WERI-Rb-1 (cell line): ENCODE results near the gene DOP1B.

Experiments
- DNase-seq: peaks from one replicate; pipeline ENCODE4 v3.0.0-alpha.2; 2020
- H3K27ac ChIP-seq: fragments of 250-450 bp; sonication (Bioruptor Pico); 2 replicates; pipeline ENCODE4 v1.5.1; 2020; ENCODE audit warnings: mild to moderate bottlenecking, moderate library complexity
- H3K27me3 ChIP-seq: fragments of 250-450 bp; sonication (Bioruptor Pico); 2 replicates; pipeline ENCODE4 v1.5.1; 2021; ENCODE audit warnings: mild to moderate bottlenecking, low read depth, moderate library complexity; ENCODE audit not compliant: insufficient read depth, severe bottlenecking
- H3K36me3 ChIP-seq: fragments of 250-450 bp; sonication (Bioruptor Pico); 2 replicates; pipeline ENCODE4 v1.5.1; 2020; ENCODE audit warnings: mild to moderate bottlenecking, moderate library complexity
- H3K4me3 ChIP-seq: 2 replicates; pipeline ENCODE4 v1.5.1; 2011; ENCODE audit warnings: low read depth, mild to moderate bottlenecking, control low read depth, low read length
- H3K9me3 ChIP-seq: fragments of 250-450 bp; sonication (Bioruptor Pico); 2 replicates; pipeline ENCODE4 v1.5.1; 2021; ENCODE audit warnings: mild to moderate bottlenecking, moderate library complexity; ENCODE audit not compliant: severe bottlenecking
- TF ChIP-seq, protein P1 (sequence below): IDR thresholded peaks from 2 replicates; pipeline ENCODE4 v1.5.1; 2011; ENCODE audit warnings: low read depth, mild to moderate bottlenecking, control low read depth, inconsistent platforms, low read length

Gene DOP1B

DNA sequence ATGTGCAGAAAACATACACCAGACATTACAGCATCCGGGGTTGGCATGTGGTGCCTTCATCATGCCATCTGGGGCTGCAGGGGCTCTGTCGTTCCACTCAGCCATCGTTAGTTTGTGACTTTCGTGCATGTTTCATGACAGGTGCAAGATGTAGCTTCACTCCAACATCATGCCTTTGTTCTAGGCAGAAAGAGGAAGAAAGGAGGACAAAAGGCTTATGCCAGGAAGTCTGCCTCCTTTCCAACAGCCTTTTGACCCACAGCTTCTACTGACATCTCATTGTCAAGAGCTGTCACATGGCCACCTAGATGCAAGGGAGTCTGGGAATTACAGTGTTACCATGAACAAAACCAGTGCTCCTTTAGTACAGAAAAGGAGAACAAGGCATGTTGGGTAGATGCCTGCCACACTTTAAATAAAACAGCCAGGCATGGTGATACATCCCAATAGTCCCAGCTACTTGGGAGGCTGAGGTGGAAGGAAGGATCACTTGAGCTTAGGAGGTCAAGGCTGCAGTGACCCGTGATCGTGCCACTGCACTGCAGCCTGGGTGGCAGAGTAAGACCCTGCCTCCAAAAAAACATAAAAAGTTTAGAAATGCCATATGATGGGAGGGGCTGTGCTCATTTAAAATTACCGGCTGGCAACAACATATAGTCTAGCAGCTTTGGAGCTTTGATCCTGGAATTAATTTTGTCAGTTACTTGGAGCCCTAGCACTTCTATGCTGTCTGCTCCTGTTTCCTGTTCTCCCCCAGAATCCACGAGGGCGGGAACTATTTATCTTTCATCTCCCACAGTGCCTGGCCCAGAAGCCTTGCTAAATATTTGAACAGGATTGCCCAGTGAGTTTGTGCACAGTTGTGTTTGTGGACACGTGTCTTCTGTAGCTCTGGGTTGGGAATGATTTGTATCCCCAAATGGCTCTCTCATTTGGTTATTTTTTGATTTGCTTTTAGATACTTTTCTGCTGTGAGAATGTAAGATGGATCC is 7.4 kb downstream of the DOP1B start:
- peak overlapping the region; percentile 3; the same call in 1 of the 2 replicates for H3K27ac ChIP-seq
- TF ChIP-seq, protein P1, sequence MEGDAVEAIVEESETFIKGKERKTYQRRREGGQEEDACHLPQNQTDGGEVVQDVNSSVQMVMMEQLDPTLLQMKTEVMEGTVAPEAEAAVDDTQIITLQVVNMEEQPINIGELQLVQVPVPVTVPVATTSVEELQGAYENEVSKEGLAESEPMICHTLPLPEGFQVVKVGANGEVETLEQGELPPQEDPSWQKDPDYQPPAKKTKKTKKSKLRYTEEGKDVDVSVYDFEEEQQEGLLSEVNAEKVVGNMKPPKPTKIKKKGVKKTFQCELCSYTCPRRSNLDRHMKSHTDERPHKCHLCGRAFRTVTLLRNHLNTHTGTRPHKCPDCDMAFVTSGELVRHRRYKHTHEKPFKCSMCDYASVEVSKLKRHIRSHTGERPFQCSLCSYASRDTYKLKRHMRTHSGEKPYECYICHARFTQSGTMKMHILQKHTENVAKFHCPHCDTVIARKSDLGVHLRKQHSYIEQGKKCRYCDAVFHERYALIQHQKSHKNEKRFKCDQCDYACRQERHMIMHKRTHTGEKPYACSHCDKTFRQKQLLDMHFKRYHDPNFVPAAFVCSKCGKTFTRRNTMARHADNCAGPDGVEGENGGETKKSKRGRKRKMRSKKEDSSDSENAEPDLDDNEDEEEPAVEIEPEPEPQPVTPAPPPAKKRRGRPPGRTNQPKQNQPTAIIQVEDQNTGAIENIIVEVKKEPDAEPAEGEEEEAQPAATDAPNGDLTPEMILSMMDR: no peak
- no peak overlapping the region for H3K4me3 ChIP-seq

DNA sequence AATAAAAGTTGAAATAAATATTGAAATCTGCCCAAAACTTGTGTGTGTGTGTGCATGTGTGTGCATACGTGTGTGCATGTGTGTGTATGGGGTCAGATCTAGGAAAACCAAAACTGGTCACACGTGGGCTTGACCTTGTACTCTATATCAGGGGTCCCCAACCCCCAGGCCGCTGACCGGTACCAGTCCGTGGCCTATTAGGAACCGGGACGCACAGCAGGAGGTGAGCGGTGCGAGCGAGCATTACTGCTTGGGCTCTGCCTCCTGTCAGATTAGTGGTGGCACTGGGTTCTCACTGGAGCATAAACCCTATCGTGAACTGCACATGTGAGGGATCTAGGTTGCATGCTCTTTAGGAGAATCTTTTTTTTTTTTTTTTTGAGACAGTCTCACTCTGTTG is 8.7 kb downstream of the DOP1B start:
- TF ChIP-seq, protein P1: no peak
- Histone ChIP-seq H3K27ac (peak overlapping the region; percentile 89), H3K4me3 (no peak overlapping the region), H3K27me3 (no peaks in the 10 kb centered on the region), H3K36me3 (peaks cover 49% of the 10 kb centered on the region), H3K9me3 (peaks cover 5% of the 10 kb centered on the region)
- DNase-seq: no peak

More for the DNA sequence above, 7.4 kb downstream of the DOP1B start:
- no peak for DNase-seq
- H3K9me3 ChIP-seq: peaks cover 5% of the 10 kb centered on the region
- H3K36me3 ChIP-seq: peaks cover 43% of the 10 kb centered on the region
- no peaks in the 10 kb centered on the region for H3K27me3 ChIP-seq

DNA sequence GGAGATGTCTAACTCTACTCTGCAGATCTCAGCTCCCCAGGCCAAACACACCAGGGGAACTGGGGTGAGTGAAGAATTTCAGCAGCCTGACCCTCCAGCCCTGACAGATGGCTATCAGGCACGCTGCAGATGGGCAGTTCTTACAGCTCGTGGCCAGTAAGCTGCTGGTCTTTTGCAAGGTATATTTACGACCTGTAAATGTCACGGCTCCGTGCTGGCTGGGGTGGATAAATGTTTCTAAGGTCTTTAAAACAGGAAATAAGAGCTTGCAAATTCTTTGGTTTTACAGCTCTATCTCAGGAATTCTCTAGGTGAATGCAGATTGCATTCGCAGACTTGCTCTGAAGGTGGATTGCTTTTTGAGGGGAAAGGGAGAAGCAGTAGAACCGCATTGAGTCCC is 10.1 kb downstream of the DOP1B start:
- H3K9me3 ChIP-seq: peaks cover 5% of the 10 kb centered on the region
- H3K27ac ChIP-seq: peak overlapping the region; percentile 89
- DNase-seq: peak; percentile 94
- H3K36me3 ChIP-seq: peaks cover 46% of the 10 kb centered on the region
- H3K4me3 ChIP-seq: peak overlapping the region; percentile 25
- H3K27me3 ChIP-seq: no peaks in the 10 kb centered on the region
- TF ChIP-seq, protein P1: no peak

DNA sequence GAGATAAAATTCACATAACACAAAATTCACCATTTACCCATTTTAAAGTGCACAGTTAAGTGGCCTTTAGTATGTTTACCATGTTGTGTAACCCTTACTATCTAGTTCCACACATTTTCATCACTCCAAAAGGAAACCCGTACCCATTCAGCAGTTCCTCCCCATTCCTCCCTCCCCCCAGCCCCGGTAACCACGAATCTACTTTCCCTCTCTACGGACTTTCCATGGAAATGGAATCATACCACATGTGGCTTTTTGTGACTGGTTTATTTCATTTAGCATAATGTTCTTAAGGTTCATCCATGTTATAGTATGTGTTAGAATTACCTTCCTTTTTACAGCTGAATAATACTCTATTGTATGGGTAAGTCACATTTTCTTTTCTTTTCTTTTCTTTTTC is 10.9 kb downstream of the DOP1B start:
- no peak overlapping the region for H3K4me3 ChIP-seq
- peaks cover 41% of the 10 kb centered on the region for H3K36me3 ChIP-seq
- no peak for DNase-seq
- H3K27me3 ChIP-seq: no peaks in the 10 kb centered on the region
- H3K27ac ChIP-seq: peak overlapping the region; percentile 89
- H3K9me3 ChIP-seq: peaks cover 5% of the 10 kb centered on the region
- TF ChIP-seq, protein P1: no peak

DNA sequence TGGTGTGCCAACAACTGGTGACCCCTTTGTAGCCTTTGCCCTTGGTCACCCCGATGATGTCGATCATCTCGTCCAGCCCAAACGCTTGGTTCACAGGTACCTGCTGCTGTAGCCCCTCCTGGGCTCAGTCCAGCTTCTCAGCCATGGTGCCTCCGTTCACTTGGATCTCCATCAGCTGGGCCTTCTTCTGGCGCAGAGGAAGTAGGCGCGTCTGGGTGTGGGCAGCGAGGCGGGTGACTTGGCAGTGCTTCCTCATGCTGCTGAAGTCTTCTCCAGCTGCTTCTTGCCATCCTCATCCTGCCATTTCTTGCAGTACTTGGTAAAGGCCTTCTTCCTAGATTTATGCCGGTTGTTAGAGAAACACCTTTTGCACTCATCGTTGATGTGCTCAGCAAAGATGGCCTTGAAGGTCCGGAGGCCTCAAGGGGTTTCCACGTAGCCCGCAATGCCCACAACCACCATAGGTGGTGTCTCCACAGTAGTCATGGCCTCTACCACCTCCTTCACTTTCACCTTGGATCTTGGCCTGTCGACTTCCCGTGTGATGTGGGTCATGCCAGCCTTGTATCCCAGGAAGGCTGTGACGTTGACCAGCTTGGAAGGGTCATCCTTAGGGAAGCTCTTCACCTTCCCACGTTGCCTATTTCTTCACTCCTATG is 13.0 kb downstream of the DOP1B start:
- H3K36me3 ChIP-seq: peaks cover 37% of the 10 kb centered on the region
- H3K4me3 ChIP-seq: no peak overlapping the region
- no peak overlapping the region for H3K27ac ChIP-seq
- TF ChIP-seq, protein P1: peak; percentile 42; the same call in 1 of the 2 replicates
- no peak for DNase-seq
- no peaks in the 10 kb centered on the region for H3K27me3 ChIP-seq
- peaks cover 5% of the 10 kb centered on the region for H3K9me3 ChIP-seq
